Fibroblast of skin of scalp (primary cell): Measurements from ENCODE around the gene OXNAD1.

Experiments used
- DNase-seq: peaks from one replicate; pipeline ENCODE4 v3.0.0-alpha.2; 2013

The OXNAD1 gene

GRCh38 chr3:16279010-16279801 lies 14.2 kb downstream of the OXNAD1 start:
- DNase-seq: no peak

GRCh38 chr3:16280671-16281070 lies 15.7 kb downstream of the OXNAD1 start:
- peak; percentile 73 for DNase-seq

GRCh38 chr3:16284633-16285032 lies 19.6 kb downstream of the OXNAD1 start:
- no peak for DNase-seq

DNA sequence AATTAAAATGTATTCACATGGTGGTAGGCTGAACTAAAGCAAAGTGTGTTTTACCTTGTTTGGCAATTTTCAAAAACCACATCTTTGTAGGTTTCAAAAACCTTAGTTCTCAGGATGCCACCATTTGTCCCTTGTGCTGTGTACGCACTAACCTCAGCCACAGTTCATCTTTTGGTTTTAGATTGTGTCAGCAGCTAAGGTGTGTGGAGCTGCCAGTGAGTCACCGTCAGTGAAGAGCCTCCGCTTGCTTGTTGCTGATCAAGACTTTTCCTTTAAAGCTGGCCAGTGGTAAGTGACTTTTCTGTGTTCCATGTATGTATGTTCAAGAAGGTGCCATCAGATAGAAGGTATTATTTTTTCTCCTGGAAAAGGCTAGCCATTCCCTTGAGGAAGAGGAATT lies 21.1 kb downstream of the OXNAD1 start:
- no peak for DNase-seq

GRCh38 chr3:16286751-16287543 lies 21.9 kb downstream of the OXNAD1 start:
- no peak for DNase-seq

GRCh38 chr3:16288664-16289063 lies 23.7 kb downstream of the OXNAD1 start:
- no peak for DNase-seq

GRCh38 chr3:16289144-16289889 lies 24.3 kb downstream of the OXNAD1 start:
- DNase-seq: peak; percentile 43

GRCh38 chr3:16290007-16290826 lies 25.2 kb downstream of the OXNAD1 start:
- peak; percentile 67 for DNase-seq

GRCh38 chr3:16290827-16291196 lies 25.8 kb downstream of the OXNAD1 start:
- peak; percentile 33 for DNase-seq

DNA sequence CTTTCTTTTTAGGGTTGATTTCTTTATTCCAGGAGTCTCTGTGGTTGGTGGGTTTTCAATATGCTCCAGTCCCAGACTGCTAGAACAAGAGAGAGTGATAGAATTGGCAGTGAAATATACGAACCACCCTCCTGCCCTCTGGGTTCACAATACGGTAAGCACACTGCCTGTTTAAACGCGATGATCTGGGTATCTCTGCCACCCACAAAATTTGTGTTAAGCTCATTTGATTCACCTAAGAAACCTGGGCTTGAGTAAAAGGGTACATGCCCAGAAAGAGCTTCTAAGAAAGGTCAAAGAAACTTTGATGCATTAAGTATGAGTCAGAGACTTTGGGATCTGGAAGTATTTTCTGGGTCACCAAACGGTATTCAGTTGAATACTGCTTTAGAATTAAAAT lies 29.8 kb downstream of the OXNAD1 start:
- no peak for DNase-seq

DNA sequence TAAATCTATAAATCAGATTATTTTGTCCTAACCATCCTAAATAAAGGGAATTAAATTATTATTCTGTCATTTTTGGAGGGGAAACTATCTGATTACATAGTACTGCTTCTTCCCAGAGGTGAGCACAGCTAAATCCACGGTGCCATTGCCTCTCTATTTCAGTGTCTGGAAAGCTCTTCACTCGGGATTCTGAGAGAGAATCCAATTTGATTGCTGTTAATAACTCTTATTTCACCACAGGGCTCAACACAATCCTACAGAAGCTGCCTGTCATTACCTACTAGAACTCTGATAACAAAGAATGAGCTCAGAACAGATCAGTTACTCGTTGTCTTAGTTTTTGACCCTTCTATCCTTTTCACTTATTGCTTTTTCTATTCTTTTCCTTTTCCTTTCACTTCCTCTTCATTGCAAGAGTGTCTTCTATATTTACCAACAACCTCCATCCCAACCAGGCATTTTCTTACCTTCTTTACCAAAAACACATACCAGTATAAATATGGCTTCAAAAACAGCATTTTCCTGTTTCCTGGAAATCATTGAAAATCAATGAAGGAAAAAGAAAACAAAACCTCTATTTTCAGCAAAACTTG lies 30.4 kb downstream of the OXNAD1 start:
- no peak for DNase-seq

DNA sequence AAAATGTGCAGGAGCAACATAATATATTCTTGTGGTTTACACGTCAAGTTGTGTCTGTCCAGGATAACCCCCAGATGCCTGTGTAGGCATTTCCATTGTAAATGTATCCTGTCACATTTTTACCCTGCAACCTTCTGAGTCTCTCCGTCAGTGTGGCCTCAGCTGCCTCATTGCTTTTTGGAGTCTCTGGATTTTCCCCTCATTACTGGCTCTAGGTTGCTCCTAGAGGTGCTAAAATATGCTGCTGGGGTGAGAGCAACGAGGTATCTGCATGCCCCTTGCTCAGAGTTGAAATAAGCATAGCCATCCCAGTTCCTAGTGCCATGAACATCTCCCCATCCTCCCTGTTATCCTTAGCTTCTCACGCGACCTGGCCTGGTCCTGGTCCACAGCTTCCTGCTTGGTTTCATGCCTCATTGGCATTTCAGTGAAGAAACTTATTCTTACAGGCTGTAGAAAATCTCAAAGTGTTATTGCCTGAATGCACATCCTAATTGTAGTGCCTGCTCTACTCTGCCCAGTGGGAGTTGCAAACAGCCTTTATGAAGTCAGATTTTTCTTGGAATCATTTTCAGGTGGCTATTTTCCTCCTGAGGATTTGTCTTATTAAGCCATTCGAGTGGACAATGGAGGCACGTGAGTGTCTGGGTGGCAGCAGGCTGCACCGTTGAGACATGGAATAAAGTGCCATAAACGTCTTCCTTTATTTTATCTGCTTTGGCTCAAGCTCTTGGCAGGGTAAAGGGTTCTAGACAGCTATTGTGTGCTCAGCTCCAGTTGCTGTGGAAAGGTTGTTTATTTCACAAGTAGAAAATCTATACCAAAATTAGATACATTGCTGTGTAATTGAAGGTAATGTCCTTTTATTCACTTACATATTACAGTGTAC lies 33.2 kb downstream of the OXNAD1 start:
- DNase-seq: no peak

GRCh38 chr3:16298891-16299290 lies 33.9 kb downstream of the OXNAD1 start:
- DNase-seq: no peak

DNA sequence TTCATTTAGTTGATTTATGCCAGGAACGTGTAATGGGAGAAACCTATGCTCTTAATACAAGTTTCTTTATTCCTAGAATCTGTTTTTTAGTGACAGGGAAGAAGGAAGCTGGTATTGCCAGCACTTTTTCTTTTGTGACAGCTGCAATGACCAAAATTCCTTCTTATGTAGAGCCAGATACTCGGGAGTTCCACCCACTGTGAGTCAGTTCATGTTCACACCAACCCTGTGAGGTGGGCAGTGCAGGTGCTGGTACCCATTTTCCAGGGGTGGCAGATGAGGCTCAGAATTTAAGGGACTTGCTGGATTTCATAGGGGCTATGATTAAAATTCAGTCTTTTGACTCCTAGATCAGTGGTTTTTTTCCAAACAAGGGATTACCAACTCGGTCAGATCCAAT lies 34.7 kb downstream of the OXNAD1 start:
- DNase-seq: no peak

DNA sequence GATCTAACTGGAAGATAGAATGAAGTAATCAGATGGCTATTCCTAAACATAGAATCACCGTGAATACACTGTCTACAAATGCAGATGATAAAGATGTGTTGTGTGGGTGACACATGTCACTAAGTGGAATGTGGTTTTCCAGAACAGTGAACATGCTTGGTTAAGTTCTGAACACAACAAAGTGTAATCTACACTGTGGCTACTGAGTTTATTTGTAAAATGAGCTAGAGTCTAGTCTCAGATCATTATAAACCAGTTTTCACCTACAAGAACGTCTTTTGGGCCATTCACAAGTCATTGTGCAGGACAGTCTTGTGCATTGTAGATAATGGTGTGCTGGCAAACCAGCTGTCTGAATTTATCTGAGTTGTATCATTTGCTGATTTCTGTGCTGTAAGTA lies 35.3 kb downstream of the OXNAD1 start:
- no peak for DNase-seq

DNA sequence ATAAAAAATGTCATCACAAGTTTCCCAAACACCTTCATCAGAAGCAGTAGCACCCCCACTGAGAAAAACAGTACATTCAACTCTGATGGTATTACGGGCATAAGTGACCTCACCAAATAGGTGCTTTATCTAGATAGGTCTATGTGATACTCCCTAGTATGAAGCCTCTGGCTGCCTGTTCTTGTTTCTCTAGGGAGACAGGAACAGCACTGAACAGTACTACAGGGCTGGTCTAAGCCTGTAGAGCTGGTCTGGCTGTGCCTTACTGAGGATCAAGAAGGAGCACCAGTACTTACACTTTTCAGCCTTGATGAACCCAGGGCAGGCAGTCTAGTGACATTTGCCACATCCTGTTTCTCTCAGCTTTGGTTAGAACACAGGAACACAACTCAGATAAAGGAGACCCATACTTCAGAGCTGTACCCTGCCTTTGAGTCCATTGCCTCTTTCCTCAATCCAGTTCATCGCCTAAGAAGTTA lies 35.9 kb downstream of the OXNAD1 start:
- DNase-seq: no peak

GRCh38 chr3:16301507-16301906 lies 36.5 kb downstream of the OXNAD1 start:
- DNase-seq: no peak

- no peak for DNase-seq
Measured at GRCh38 chr3:16302082-16302631, 37.1 kb downstream of the OXNAD1 start.

DNA sequence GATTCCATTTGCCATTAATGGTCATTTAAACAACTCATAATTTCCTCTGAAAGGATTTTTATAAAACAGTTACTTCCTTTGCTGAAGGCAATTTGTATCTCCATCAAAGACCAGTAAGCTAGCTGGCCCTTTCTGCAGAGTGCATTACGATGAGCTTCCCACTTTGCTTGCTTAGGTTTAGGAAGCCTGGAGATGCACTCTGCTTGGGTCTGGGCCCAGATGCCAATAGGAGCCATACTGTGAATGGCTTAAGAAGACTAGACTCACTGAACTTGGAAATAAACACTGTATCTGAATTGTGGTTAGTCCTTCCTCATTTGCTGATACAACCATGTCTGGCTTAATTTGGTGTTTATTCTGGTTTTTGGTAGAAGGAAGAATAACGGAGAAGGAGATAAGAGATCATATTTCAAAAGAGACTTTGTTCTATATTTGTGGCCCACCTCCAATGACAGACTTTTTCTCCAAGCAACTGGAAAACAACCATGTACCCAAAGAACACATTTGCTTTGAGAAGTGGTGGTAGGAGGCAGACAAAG lies 38.1 kb downstream of the OXNAD1 start:
- DNase-seq: no peak
